Body of pancreas (tissue), 4 donors: ENCODE data around the gene VCP.

Experiments
- POLR2A ChIP-seq, 3 donors: fragments of 450-650 bp; IDR thresholded peaks; one replicate each; pipeline ENCODE4 v1.6.1; 2016; ENCODE audit warnings: antibody characterized with exemption in 3 of 3, mild to moderate bottlenecking in 2 of 3
- TF ChIP-seq, protein P1 (sequence below), 7 experiments: fragments of 450-650 bp in 4 of 7; fragments of 200-600 bp in 3 of 7; sonication (generic) in 3 of 7; IDR thresholded peaks; one replicate each; pipeline ENCODE4 v1.5.1; 2016 to 2019; ENCODE audit warnings: antibody characterized with exemption in 7 of 7

GRCh38 chr9:35026671-35027070 lies 45.8 kb downstream of the VCP start:
- TF ChIP-seq, protein P1, sequence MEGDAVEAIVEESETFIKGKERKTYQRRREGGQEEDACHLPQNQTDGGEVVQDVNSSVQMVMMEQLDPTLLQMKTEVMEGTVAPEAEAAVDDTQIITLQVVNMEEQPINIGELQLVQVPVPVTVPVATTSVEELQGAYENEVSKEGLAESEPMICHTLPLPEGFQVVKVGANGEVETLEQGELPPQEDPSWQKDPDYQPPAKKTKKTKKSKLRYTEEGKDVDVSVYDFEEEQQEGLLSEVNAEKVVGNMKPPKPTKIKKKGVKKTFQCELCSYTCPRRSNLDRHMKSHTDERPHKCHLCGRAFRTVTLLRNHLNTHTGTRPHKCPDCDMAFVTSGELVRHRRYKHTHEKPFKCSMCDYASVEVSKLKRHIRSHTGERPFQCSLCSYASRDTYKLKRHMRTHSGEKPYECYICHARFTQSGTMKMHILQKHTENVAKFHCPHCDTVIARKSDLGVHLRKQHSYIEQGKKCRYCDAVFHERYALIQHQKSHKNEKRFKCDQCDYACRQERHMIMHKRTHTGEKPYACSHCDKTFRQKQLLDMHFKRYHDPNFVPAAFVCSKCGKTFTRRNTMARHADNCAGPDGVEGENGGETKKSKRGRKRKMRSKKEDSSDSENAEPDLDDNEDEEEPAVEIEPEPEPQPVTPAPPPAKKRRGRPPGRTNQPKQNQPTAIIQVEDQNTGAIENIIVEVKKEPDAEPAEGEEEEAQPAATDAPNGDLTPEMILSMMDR (IDR thresholded peaks at IDR 0.05) = no peak
- TF ChIP-seq POLR2A (IDR thresholded peaks at IDR 0.05) = no peak
